ENCODE measurements around the gene GNAS.

DNA sequence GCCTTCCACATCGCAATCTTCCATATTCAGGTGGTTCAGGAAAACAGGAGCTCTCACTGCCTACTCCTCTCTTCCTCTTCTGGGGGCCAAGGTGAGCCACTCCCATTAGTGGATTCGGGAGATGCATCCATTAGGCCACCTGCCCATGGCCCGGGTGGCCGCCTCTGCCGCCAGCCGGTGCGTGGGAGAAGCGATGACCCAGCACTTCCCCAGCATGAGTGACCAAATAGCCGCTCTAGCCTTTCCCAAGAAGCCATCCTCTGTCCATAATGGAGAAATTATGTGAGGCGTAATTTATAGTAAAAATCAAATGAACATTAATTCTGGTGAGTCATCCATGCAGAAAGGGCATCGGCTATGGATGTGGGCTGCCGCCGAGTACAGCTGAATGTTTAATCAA, 41.2 kb upstream of the GNAS start:
- TF ChIP-seq, protein P1, sequence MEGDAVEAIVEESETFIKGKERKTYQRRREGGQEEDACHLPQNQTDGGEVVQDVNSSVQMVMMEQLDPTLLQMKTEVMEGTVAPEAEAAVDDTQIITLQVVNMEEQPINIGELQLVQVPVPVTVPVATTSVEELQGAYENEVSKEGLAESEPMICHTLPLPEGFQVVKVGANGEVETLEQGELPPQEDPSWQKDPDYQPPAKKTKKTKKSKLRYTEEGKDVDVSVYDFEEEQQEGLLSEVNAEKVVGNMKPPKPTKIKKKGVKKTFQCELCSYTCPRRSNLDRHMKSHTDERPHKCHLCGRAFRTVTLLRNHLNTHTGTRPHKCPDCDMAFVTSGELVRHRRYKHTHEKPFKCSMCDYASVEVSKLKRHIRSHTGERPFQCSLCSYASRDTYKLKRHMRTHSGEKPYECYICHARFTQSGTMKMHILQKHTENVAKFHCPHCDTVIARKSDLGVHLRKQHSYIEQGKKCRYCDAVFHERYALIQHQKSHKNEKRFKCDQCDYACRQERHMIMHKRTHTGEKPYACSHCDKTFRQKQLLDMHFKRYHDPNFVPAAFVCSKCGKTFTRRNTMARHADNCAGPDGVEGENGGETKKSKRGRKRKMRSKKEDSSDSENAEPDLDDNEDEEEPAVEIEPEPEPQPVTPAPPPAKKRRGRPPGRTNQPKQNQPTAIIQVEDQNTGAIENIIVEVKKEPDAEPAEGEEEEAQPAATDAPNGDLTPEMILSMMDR (IDR thresholded peaks at IDR 0.05 in 4 of 5, conservative IDR thresholded peaks at IDR 0.05 in 1 of 5) = no peak
- TF ChIP-seq POLR2A (IDR thresholded peaks at IDR 0.05) = no peak
